Sigmoid colon (tissue), 7 donors: ENCODE measurements around the gene GRIN1. TPM values are rescaled to one million over a fixed set of nuclear protein-coding genes. Genes with fewer than 3 reads are reported as not detected.

Experiments used
- DNase-seq: peaks from one replicate; pipeline ENCODE4 v3.0.0-alpha.2; 2019
- H3K27ac ChIP-seq, 4 donors: fragments of 200-600 bp; sonication (generic); one replicate each; pipeline ENCODE4 v1.5.1; 2016 to 2019; ENCODE audit warnings: mild to moderate bottlenecking in 1 of 4
- H3K27me3 ChIP-seq, 3 donors: fragments of 200-600 bp; sonication (generic); one replicate each; pipeline ENCODE4 v1.5.1; 2019; ENCODE audit warnings: mild to moderate bottlenecking in 1 of 3
- H3K36me3 ChIP-seq, 4 donors: fragments of 200-600 bp; sonication (generic); one replicate each; pipeline ENCODE4 v1.5.1; 2016 to 2019
- H3K4me1 ChIP-seq, 4 donors: fragments of 200-600 bp; sonication (generic); one replicate each; pipeline ENCODE4 v1.5.1; 2017 to 2019
- H3K4me3 ChIP-seq, 4 donors: fragments of 200-600 bp; sonication (generic); one replicate each; pipeline ENCODE4 v1.5.1; 2017 to 2019; ENCODE audit warnings: mild to moderate bottlenecking in 2 of 4, moderate library complexity in 1 of 4
- H3K9me3 ChIP-seq, 4 donors: fragments of 200-600 bp in 3 of 4; sonication (generic) in 3 of 4; one replicate each; pipeline versions ENCODE4 v1.5.1 to v1.6.1; 2013 to 2019
- CTCF ChIP-seq, 4 experiments: fragments of 450-650 bp in 3 of 4; fragments of 200-600 bp in 1 of 4; IDR thresholded peaks; one replicate each; pipeline ENCODE4 v1.5.1; 2016 to 2019; ENCODE audit warnings: antibody characterized with exemption in 4 of 4, mild to moderate bottlenecking in 3 of 4, moderate library complexity in 2 of 4
- EP300 ChIP-seq, 4 donors: sonication (generic); formaldehyde crosslinking; IDR thresholded peaks; one replicate each; pipeline ENCODE4 v1.6.1; 2017; ENCODE audit warnings: antibody characterized with exemption in 4 of 4
- POLR2A ChIP-seq, 2 donors: fragments of 450-650 bp; IDR thresholded peaks; one replicate each; pipeline ENCODE4 v1.6.1; 2016; ENCODE audit warnings: antibody characterized with exemption in 2 of 2, mild to moderate bottlenecking in 2 of 2, moderate library complexity in 2 of 2
- POLR2AphosphoS5 ChIP-seq, 4 donors: sonication (generic); formaldehyde crosslinking; IDR thresholded peaks; one replicate each; pipeline ENCODE4 v1.6.1; 2017; ENCODE audit warnings: antibody characterized with exemption in 4 of 4
- WGBS, 2 donors: extraction: QIAGEN DNeasy Blood & Tissue Kit; methylation state at CpG; one replicate each; pipeline ENCODE4 v1.1.7; 2013; 5-methylcytosine and 5-hydroxymethylcytosine counted together
- intact Hi-C: fragments of 100-400 bp; cut with DNase I; formaldehyde crosslinking; loops from one replicate; pipeline ENCODE4 v1.15.1; 2023
- polyA plus RNA-seq, 3 donors: library from polyadenylated mRNA; stranded (reverse); fragments of 200-250 nt; gene quantifications; one replicate each; pipeline ENCODE4 v1.2.3, GENCODE V29; 2013
- total RNA-seq, 4 donors: library from RNA; depleted of rRNA; stranded (reverse); fragments of >200 nt; gene quantifications; one replicate each; pipeline ENCODE4 v1.1.0, GENCODE V29; 2016
- donor health status: healthy with polysubstance abuse.
- donor health status: Bipolar disorder and iron deficiency.
- donor health status: healthy.

Gene GRIN1
- total and polyA plus RNA-seq, 7 donors, result 0.16 to 1.1 (median 0.41) TPM; not detected in 2

- H3K4me3 ChIP-seq, result no peak overlapping the region
- H3K27me3 ChIP-seq, result no peaks in the 10 kb centered on the region
- 18 to 67% methylated on average over 16 of the region's 16 CpGs for WGBS, 2 donors
- peaks cover 0 to 38% (median 36%) of the 10 kb centered on the region in 4 donors for H3K4me1 ChIP-seq
- peaks cover 0 to 25% (median 9%) of the 10 kb centered on the region in 4 donors for H3K36me3 ChIP-seq
- no peak for DNase-seq
- no peak overlapping the region for H3K27ac ChIP-seq
- no peak for TF ChIP-seq POLR2AphosphoS5 (IDR thresholded peaks at IDR 0.05)
- TF ChIP-seq POLR2A (IDR thresholded peaks at IDR 0.05), result no peak
- no peak for TF ChIP-seq EP300 (IDR thresholded peaks at IDR 0.05)
- no peak for TF ChIP-seq CTCF (IDR thresholded peaks at IDR 0.05)
- no peaks in the 10 kb centered on the region for H3K9me3 ChIP-seq
- intact Hi-C loops, result no loop called here
These were observed 55.4 kb downstream of the GRIN1 start for GRCh38 chr9:137194388-137194787.

- no peaks in the 10 kb centered on the region for H3K27me3 ChIP-seq
- no peak for DNase-seq
- H3K4me3 ChIP-seq, result no peak overlapping the region
- H3K9me3 ChIP-seq, result no peaks in the 10 kb centered on the region
- H3K27ac ChIP-seq, result no peak overlapping the region
- TF ChIP-seq POLR2A (IDR thresholded peaks at IDR 0.05) (no peak), CTCF (IDR thresholded peaks at IDR 0.05) (no peak), POLR2AphosphoS5 (IDR thresholded peaks at IDR 0.05) (no peak), EP300 (IDR thresholded peaks at IDR 0.05) (no peak)
- H3K36me3 ChIP-seq, result peaks cover 0 to 24% (median 8%) of the 10 kb centered on the region in 4 donors
- intact Hi-C loops, result no loop called here
- peaks cover 0 to 38% (median 36%) of the 10 kb centered on the region in 4 donors for H3K4me1 ChIP-seq
- WGBS, 2 donors, result 15 to 66% methylated on average over 10 of the region's 10 CpGs
These were observed 56.0 kb downstream of the GRIN1 start for GRCh38 chr9:137194909-137195308.

DNA sequence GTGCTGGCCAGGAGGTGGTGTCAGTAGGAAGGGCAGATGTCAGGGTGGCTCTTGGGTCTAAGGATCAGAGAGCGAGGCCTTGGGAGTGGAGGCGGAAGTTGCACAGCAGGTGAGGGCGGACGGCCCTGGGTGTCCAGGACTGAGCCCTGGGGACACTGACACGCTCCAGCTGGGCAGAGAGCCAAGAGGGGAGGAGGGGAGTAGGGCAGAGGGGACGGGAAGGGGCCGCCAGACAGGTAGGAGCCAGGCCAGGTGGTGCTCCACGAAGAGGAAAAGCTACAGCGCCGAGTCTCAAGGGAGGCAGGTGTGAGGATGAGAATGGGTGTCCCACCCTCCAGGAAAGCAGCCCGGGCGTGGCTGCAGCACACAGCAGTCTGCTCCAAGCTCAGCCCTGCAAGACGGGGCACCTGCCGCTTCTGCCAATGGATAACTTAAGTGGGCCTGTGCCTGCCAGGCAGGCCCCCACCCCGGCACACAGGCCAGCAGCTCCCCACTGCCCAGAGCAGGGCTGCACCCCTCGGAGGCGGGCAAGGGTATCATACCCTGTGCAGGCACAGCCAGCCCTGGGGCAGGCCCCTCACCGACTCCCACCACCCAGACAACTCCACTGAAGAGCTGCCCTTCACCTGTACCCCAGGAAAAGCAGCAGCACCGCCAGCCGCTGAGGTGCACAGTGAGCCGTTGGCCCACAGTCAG lies 56.7 kb downstream of the GRIN1 start:
- Histone ChIP-seq H3K27ac (no peak overlapping the region), H3K4me1 (peaks cover 0 to 30% (median 29%) of the 10 kb centered on the region in 4 donors), H3K9me3 (no peaks in the 10 kb centered on the region), H3K27me3 (no peaks in the 10 kb centered on the region), H3K4me3 (no peak overlapping the region), H3K36me3 (peaks cover 0 to 16% (median 4%) of the 10 kb centered on the region in 4 donors)
- DNase-seq, result no peak
- TF ChIP-seq POLR2A (IDR thresholded peaks at IDR 0.05) (no peak), POLR2AphosphoS5 (IDR thresholded peaks at IDR 0.05) (no peak), CTCF (IDR thresholded peaks at IDR 0.05) (no peak)
- 18 to 70% methylated on average over 21 of the region's 21 CpGs for WGBS, 2 donors
- intact Hi-C loops, result no loop called here

DNA sequence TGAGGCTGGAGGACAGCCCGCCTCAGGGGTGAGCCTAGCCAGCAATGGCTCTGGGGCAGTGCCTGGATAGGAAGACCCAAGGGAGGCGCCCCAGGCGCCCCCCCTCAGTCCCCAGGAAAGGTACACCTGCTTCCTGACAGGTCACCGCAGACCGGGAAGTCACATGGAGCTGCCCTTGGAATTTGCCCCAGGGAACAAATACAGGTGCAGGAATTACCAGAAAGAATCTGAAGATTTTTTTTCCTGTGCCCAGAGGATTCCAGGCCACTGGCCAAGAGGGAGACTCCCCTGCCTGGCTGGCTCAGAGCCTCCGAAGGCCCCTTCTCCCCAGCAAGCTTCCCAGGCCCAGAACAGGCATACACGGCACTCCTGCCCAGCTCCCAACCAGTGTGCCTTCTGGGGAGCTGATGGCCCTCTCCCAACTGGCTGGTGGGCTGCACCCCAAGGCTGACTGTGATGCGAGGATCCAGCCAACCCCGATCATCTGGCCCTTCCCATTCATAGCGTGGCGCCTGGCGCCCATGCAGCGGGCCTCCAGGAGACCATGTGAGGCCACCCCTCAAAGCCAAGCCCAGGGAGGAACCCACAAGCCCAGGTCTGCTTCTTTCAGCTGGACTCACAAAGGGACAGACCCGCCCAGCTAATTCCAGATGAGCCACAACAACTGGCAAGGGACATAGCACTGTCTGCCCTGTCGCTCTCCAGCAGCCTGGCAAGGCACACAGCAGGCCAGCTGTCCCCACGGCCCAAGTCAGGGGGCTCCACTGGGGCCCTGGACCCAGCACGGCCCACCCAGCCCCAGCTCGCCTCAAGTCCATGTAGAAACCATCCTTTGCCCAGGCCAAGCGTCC lies 59.3 kb downstream of the GRIN1 start:
- intact Hi-C loops, result no loop called here
- no peak overlapping the region for H3K27ac ChIP-seq
- TF ChIP-seq POLR2AphosphoS5 (IDR thresholded peaks at IDR 0.05), result no peak
- no peak for TF ChIP-seq CTCF (IDR thresholded peaks at IDR 0.05)
- no peak for TF ChIP-seq POLR2A (IDR thresholded peaks at IDR 0.05)
- no peak for TF ChIP-seq EP300 (IDR thresholded peaks at IDR 0.05)
- H3K4me1 ChIP-seq, result peaks cover 0 to 49% (median 48%) of the 10 kb centered on the region in 4 donors
- no peaks in the 10 kb centered on the region for H3K27me3 ChIP-seq
- no peak for DNase-seq
- H3K9me3 ChIP-seq, result no peaks in the 10 kb centered on the region
- no peaks in the 10 kb centered on the region for H3K36me3 ChIP-seq
- WGBS, 2 donors, result 19 to 73% methylated on average over 19 of the region's 19 CpGs
- no peak overlapping the region for H3K4me3 ChIP-seq
